ENCODE results near the gene ATP9B.

ATP9B gene

DNA sequence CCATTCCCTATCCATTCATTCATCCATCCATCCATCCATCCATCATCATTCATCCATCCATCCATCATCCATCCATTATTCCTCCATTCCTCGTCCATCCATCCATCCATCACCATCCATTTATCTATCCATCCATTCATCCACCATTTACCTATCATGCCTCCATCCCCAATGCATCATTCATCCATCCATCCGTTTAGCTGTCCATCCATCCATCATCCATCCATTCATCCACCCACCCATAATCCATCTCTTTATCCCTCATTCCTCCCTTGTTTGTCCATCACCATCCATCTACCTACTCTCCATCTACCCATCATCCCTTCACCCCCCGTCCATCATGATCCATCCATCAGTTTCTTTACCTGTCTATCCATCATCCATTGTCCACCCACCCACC is 340.1 kb downstream of the ATP9B start:
- no peak for DNase-seq (ENCODE audit: low read depth in 2 of 3, low spot score in 2 of 3)

- no peak for DNase-seq (ENCODE audit: low read depth in 2 of 3, low spot score in 2 of 3)
Observed at GRCh38 chr18:79410171-79410641, 341.0 kb downstream of the ATP9B start.

DNA sequence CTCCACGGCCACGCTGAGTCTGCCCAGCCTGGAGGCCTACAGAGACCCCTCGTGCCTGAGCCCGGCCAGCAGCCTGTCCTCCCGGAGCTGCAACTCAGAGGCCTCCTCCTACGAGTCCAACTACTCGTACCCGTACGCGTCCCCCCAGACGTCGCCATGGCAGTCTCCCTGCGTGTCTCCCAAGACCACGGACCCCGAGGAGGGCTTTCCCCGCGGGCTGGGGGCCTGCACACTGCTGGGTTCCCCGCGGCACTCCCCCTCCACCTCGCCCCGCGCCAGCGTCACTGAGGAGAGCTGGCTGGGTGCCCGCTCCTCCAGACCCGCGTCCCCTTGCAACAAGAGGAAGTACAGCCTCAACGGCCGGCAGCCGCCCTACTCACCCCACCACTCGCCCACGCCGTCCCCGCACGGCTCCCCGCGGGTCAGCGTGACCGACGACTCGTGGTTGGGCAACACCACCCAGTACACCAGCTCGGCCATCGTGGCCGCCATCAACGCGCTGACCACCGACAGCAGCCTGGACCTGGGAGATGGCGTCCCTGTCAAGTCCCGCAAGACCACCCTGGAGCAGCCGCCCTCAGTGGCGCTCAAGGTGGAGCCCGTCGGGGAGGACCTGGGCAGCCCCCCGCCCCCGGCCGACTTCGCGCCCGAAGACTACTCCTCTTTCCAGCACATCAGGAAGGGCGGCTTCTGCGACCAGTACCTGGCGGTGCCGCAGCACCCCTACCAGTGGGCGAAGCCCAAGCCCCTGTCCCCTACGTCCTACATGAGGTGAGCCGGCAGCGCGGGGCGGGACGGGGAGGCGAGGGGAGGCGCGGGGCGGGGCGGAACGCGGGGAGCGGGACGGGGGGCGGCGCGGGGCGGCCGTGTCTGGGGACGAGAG is 341.8 kb downstream of the ATP9B start:
- DNase-seq (ENCODE audit: low read depth in 2 of 3, low spot score in 2 of 3): no peak

DNA sequence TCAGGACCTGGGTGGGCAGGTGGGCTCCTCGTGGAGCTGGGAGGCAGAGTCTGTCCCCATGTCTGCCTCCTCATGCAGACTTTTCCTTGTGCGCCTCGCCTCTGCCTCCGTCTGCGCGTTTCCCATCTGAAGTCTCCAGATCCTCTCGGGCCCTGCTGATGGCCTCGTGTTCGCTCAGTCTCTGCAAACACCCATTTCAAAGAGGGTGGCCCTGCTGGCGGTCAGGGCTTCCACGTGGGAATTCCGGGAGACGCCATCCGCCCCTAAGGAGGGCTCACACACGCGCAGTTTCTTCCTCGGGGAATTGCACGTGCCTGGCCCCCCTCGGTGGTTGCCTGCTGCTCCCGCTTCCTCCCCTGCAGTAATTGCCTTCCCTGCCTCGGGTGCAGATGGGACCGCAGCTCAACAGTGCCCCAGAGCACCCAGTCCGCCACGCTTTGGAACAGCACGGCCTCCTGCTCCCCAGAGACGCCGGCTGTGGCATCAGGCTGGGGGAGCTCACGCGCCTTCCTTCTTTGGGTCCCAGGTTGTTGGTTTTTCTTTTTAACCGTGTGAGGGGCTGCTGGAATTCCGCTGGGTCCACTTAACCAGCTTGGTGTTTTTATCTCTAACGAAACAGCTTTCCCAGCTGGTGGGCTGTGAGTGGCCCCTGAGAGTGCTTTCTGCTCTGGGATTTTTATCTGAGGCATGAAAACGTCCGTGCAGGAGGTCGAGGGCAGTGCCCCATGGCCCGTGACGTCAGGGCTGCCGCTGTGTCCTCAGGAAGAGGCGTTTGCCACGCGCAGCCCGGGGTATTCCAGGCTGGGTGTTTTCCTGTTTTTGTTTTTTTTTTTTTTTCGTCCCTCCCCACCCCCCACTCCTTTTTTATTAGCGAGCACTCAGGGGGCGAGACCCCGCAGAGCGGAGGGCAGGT is 342.7 kb downstream of the ATP9B start:
- DNase-seq (ENCODE audit: low read depth in 2 of 3, low spot score in 2 of 3): no peak

- DNase-seq (ENCODE audit: low read depth in 2 of 3, low spot score in 2 of 3): no peak
Observed at GRCh38 chr18:79413025-79413424, 343.8 kb downstream of the ATP9B start.

DNA sequence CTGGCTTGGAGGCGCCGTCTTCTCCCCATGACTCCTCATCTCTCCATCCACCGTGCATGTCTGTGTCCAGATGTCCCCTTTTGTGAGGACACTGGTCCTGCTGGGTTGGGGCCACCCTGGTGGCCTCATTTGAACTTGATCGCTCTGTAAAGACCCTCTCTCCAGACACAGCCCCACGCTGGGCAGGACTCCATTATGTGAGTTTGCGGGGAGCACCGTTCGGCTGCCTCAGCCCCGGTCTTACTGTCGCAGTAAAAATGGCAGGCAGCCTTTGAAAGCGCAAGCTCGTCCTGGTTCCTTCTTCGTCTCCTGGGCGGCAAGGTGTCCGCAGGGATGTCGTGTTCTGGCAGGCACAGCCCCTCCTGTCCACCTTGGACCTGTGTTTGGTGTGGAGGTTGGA is 344.2 kb downstream of the ATP9B start:
- DNase-seq (ENCODE audit: low read depth in 2 of 3, low spot score in 2 of 3): no peak

- no peak for DNase-seq (ENCODE audit: low read depth in 2 of 3, low spot score in 2 of 3)
Observed at GRCh38 chr18:79413901-79414300, 344.7 kb downstream of the ATP9B start.

GRCh38 chr18:79416022-79416676 is 347.0 kb downstream of the ATP9B start:
- DNase-seq (ENCODE audit: low read depth in 2 of 3, low spot score in 2 of 3): no peak

GRCh38 chr18:79416677-79417052 is 347.5 kb downstream of the ATP9B start:
- no peak for DNase-seq (ENCODE audit: low read depth in 2 of 3, low spot score in 2 of 3)

GRCh38 chr18:79418236-79418635 is 349.0 kb downstream of the ATP9B start:
- no peak for DNase-seq (ENCODE audit: low read depth in 2 of 3, low spot score in 2 of 3)

DNA sequence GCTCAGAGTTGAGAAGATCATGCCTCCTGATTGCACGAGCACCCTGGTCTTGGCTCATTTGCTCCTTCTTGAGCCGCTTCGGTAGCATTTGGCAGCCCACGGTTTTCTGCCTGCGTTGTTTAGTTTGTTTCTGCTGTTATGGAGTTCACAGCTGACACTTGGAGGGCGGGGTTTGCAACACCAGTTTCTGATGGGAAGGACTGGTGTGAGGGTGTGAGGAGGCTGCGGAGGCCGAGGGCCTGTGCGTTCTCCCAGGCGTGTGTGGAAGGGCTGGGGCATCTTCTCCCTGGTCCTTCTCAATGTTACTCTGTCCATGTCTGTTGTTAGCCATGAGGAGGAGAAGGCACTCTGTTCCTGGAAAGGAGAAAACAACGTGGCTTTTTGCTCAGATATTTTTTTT is 349.4 kb downstream of the ATP9B start:
- no peak for DNase-seq (ENCODE audit: low read depth in 2 of 3, low spot score in 2 of 3)

- DNase-seq (ENCODE audit: low read depth in 2 of 3, low spot score in 2 of 3): no peak
Observed at GRCh38 chr18:79420033-79420745, 351.0 kb downstream of the ATP9B start.

- no peak for DNase-seq (ENCODE audit: low read depth in 2 of 3, low spot score in 2 of 3)
Observed at GRCh38 chr18:79421275-79421857, 352.2 kb downstream of the ATP9B start.

DNA sequence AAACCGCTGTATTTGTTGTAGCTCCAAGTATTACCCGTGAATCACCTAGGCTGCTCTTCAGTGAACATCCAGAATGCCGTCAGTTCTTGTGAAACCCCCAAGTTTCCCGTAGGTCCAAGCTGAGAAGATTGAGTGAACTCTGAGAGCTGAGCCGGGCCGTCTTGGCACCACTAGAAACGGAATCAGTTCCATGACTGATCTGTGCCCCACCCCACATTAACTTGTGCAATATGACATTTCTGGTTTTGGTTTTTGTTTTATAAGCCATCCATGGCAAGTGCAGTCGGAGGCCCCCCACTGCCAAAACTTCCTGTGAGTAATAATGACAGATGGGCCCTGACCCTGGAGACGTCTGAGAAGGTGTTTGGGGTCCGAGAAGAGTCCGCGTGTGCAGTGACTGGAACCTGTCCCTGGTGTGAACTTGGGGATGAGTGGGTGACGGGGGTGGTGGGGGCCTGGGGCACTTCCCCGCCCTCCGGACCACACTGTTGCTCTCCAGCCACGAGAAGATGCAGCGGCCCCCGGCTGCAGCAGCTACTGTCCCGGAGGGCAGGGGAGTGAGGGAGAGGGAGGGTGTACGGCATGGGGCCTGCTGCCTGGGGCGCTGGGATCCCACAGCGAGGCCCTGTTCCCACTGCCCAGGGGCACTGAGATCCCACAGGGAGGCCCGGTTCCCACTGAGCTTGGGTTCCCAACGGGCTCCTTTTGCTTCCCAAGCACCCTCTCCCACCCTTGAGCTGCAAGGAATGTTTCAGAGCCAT is 353.0 kb downstream of the ATP9B start:
- DNase-seq (ENCODE audit: low read depth in 2 of 3, low spot score in 2 of 3): no peak

DNA sequence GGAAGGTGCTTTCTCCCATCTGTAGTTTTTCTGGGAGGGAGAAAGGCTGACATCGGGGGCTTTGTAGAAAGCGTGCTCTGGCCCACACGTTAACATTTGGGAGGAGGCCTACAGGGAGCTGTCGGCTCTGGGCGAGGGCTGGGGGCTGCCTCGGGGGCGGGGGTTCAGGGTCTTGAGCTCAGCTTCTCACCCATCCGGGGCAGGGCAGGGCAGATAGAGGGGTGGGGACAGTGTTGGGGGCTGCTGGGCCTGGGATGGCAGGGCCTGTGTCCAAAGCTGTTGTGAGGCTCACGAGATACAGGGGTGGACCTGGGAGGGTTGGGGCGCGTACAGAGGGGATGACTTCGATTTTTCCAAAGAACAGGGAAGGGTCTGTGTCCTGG is 353.6 kb downstream of the ATP9B start:
- no peak for DNase-seq (ENCODE audit: low read depth in 2 of 3, low spot score in 2 of 3)

DNA sequence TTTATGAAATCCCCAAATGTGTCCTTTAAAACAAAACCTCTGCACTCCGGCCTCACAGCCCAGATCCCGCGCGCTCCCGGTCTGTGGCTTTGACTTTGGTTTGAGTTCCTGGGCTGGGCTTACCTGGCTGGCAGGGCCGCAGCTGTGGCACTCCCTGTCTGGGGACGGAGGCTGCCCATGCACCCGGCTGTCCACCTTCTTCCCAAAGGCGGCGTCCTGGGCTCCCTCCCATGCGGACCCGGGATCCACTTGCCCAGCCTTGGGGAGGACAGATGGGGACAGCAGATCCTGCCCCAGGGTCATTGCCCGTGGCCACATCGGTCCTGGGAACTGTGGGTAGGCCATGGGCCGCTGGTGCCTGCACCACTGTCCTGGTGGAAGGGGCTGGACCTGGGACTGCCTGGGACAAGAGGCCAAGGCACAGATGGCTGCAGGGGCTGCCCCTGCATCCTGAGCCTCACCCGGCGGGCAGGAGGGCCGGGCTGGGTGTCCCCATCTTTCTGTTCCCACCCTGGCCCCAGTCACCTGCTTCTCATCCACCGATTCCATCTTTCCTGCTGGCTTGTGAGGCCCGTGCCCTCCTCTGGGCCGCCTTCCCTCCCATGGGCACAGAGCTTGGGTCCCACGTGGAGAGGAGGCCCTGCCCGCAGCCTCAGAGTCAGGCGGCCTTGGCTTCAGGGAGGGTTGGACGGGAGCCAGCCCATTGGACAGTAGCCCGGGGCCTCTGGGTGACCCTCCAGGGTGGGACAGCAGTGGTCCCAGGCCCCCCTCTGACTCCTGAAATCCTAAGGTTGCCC is 354.2 kb downstream of the ATP9B start:
- DNase-seq (ENCODE audit: low read depth in 2 of 3, low spot score in 2 of 3): no peak

DNA sequence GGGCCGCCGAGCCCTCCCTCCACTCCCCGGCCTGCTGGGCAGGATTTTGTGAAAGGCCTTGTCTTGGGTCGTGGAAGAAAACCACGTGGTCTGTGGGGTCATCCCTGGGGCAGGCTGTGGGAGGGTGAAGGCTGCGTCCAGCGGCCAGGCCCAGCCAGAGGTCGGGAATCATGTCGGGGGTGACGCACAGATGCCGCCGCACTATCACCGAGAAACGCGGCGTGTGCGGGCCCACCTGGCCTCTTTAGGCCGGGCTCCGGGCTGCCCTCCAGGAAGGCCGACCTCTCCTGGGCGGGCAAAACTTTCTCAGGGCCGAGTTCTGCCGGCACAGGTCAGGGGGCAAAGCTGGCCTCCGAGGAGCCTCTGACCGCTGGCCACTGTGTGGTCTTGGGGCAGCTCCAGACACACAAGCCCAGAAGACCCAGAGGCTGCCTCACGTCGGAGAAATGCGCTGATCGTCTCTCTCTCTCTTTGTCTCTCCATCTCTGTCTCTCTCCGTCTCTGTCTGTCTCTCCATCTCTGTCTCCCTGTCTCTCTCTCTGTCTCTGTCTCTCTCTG is 354.9 kb downstream of the ATP9B start:
- no peak for DNase-seq (ENCODE audit: low read depth in 2 of 3, low spot score in 2 of 3)

- DNase-seq (ENCODE audit: low read depth in 2 of 3, low spot score in 2 of 3): no peak
Observed at GRCh38 chr18:79424880-79425568, 355.8 kb downstream of the ATP9B start.

Data from activated CD8-positive, alpha-beta memory T cell treated with anti-CD3 and anti-CD28 coated beads for 48 hours (primary cell).